Measurements from ENCODE around the gene SMIM41. TPM values are rescaled to one million over a fixed set of nuclear protein-coding genes. Genes with fewer than 3 reads are reported as not detected.

The SMIM41 gene
- polyA plus RNA-seq, 1 donor (not counting 4 experiments of a cell fraction or from before 2014, with no cell fraction given): not detected

DNA sequence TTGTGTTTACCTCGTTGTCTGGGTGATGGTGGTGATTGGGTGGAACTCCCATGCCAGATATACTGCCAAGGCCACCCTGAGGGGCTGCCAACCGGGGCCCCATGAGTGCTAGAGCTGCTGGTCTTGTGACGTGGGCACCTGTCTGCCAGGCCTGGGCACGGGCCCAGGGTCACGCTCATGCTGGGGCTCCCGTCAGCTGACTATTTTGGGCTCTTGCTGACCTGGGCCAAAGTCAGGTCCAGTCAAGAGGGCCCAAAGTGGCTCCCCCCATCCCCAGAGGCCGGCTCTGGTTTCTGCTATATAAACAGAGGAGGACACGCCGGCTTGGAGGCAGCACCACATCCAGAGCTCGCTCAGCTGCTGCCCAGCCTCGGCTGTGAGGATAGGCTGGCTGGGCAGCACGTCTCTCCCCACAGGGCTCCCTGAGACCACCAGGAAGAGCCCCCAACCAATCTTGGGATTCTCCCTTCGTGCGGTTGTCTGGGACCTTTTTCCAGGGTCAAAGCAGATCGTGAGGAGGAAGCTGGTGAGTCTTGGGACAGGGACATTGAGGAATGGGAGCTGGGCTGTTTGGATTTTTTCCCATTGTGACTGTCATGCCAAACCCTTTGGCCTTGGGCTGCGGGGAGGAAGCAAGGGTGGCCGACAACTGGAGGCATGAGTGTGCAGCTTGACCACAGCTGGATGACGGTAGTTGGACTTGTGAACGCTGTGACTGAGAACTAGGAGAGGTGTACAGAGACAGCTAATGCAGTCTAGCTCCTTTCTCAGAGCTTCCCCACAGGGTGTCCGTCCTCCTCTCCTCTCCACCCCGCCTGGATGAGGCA is 35.9 kb upstream of the SMIM41 start:
- Histone ChIP-seq H3K4me2 (ENCODE audit: control insufficient read depth, extremely low read depth, insufficient read depth, low read depth, low read length) (no peak overlapping the region), H3K9ac (ENCODE audit: control insufficient read depth, extremely low read depth, insufficient read depth, low read length) (no peak overlapping the region), H3K9me1 (ENCODE audit: control insufficient read depth, extremely low read depth, insufficient read depth, low read length) (no peaks in the 10 kb centered on the region), H3K4me1 (ENCODE audit: control insufficient read depth, extremely low read depth, insufficient read depth, low read length) (no peaks in the 10 kb centered on the region), H3K27me3 (ENCODE audit: control insufficient read depth, extremely low read depth, insufficient read depth, low read length) (no peaks in the 10 kb centered on the region), H2AFZ (ENCODE audit: control insufficient read depth, low read length) (no peak overlapping the region), H3K9me3 (ENCODE audit: control insufficient read depth, low read depth, low read length) (no peaks in the 10 kb centered on the region), H3K79me2 (ENCODE audit: control insufficient read depth, insufficient read depth, low read length) (no peaks in the 10 kb centered on the region), H3K27ac (ENCODE audit: control insufficient read depth, insufficient read depth, low read length) (no peak overlapping the region), H3K4me3 (ENCODE audit: control insufficient read depth in 2 of 3, extremely low read depth in 1 of 3, insufficient read depth in 2 of 3, low read depth in 1 of 3, low read length in 3 of 3) (no peak overlapping the region), H4K20me1 (ENCODE audit: control insufficient read depth, extremely low read depth, insufficient read depth, low read length) (no peaks in the 10 kb centered on the region), H3K36me3 (ENCODE audit: control insufficient read depth in 2 of 2, extremely low read depth in 1 of 2, insufficient read depth in 2 of 2, low read length in 2 of 2) (no peaks in the 10 kb centered on the region)
- dilution Hi-C loops (cut with MboI; ENCODE audit: extremely low pct_ligation_motif_present, low sequenced_read_pairs): no loop called here
- FAIRE-seq: no peak
- no peak for TF ChIP-seq EZH2 (IDR thresholded peaks at IDR 0.05; ENCODE audit: low read length)
- TF ChIP-seq, protein P1, sequence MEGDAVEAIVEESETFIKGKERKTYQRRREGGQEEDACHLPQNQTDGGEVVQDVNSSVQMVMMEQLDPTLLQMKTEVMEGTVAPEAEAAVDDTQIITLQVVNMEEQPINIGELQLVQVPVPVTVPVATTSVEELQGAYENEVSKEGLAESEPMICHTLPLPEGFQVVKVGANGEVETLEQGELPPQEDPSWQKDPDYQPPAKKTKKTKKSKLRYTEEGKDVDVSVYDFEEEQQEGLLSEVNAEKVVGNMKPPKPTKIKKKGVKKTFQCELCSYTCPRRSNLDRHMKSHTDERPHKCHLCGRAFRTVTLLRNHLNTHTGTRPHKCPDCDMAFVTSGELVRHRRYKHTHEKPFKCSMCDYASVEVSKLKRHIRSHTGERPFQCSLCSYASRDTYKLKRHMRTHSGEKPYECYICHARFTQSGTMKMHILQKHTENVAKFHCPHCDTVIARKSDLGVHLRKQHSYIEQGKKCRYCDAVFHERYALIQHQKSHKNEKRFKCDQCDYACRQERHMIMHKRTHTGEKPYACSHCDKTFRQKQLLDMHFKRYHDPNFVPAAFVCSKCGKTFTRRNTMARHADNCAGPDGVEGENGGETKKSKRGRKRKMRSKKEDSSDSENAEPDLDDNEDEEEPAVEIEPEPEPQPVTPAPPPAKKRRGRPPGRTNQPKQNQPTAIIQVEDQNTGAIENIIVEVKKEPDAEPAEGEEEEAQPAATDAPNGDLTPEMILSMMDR (optimal IDR thresholded peaks at IDR 0.05 in 1 of 3, IDR thresholded peaks at IDR 0.05 in 1 of 3, conservative IDR thresholded peaks at IDR 0.05 in 1 of 3; ENCODE audit: extremely low read depth in 1 of 3, insufficient read depth in 2 of 3, low read length in 3 of 3): no peak
- DNase-seq (ENCODE audit: low read depth, low spot score): no peak

- no peak for DNase-seq (ENCODE audit: low read depth, low spot score)
- H3K9ac ChIP-seq (ENCODE audit: control insufficient read depth, extremely low read depth, insufficient read depth, low read length): no peak overlapping the region
- no peaks in the 10 kb centered on the region for H4K20me1 ChIP-seq (ENCODE audit: control insufficient read depth, extremely low read depth, insufficient read depth, low read length)
- H3K4me1 ChIP-seq (ENCODE audit: control insufficient read depth, extremely low read depth, insufficient read depth, low read length): no peaks in the 10 kb centered on the region
- FAIRE-seq: no peak
- no peak overlapping the region for H3K4me3 ChIP-seq (ENCODE audit: control insufficient read depth in 2 of 3, extremely low read depth in 1 of 3, insufficient read depth in 2 of 3, low read depth in 1 of 3, low read length in 3 of 3)
- no peak overlapping the region for H2AFZ ChIP-seq (ENCODE audit: control insufficient read depth, low read length)
- no peak overlapping the region for H3K4me2 ChIP-seq (ENCODE audit: control insufficient read depth, extremely low read depth, insufficient read depth, low read depth, low read length)
- H3K27ac ChIP-seq (ENCODE audit: control insufficient read depth, insufficient read depth, low read length): no peak overlapping the region
- H3K9me1 ChIP-seq (ENCODE audit: control insufficient read depth, extremely low read depth, insufficient read depth, low read length): no peaks in the 10 kb centered on the region
- no peaks in the 10 kb centered on the region for H3K79me2 ChIP-seq (ENCODE audit: control insufficient read depth, insufficient read depth, low read length)
- H3K36me3 ChIP-seq (ENCODE audit: control insufficient read depth in 2 of 2, extremely low read depth in 1 of 2, insufficient read depth in 2 of 2, low read length in 2 of 2): no peaks in the 10 kb centered on the region
- no peak for TF ChIP-seq EZH2 (IDR thresholded peaks at IDR 0.05; ENCODE audit: low read length)
- TF ChIP-seq, protein P1 (optimal IDR thresholded peaks at IDR 0.05 in 1 of 3, IDR thresholded peaks at IDR 0.05 in 1 of 3, conservative IDR thresholded peaks at IDR 0.05 in 1 of 3; ENCODE audit: extremely low read depth in 1 of 3, insufficient read depth in 2 of 3, low read length in 3 of 3): no peak
- dilution Hi-C loops (cut with MboI; ENCODE audit: extremely low pct_ligation_motif_present, low sequenced_read_pairs): no loop called here
- H3K27me3 ChIP-seq (ENCODE audit: control insufficient read depth, extremely low read depth, insufficient read depth, low read length): no peaks in the 10 kb centered on the region
- H3K9me3 ChIP-seq (ENCODE audit: control insufficient read depth, low read depth, low read length): no peaks in the 10 kb centered on the region
These were observed 35.1 kb upstream of the SMIM41 start for GRCh38 chr12:52044292-52044983.

Data from keratinocyte (primary cell).